ENCODE data around the gene RPS27.

The RPS27 gene

GRCh38 chr1:153968972-153969371 is 21.6 kb upstream of the RPS27 start:
- H3K27ac ChIP-seq (replicated peaks; ENCODE audit: low read length) = no peak overlapping the region
- no CpG with 5 or more reads among the region's 2 CpGs for WGBS, 2 donors (ENCODE audit: extremely low coverage in 2 of 2, insufficient read length in 2 of 2, insufficient replicate concordance in 1 of 2)
- peaks cover 5 to 38% of the 10 kb centered on the region in 2 donors for H3K36me3 ChIP-seq (replicated peaks in 1 of 2; ENCODE audit: control insufficient read depth in 2 of 2, insufficient read depth in 2 of 2, low read length in 2 of 2)
- peak overlapping the region in 1 of 2 donors; percentile 54 for H3K4me3 ChIP-seq (ENCODE audit: low read length in 2 of 2)
- H2AFZ ChIP-seq (ENCODE audit: low read length) = no peak overlapping the region
- H3K18ac ChIP-seq (ENCODE audit: low read length) = no peak overlapping the region
- H2BK5ac ChIP-seq (ENCODE audit: low read length) = no peak overlapping the region
- H3K4me2 ChIP-seq (ENCODE audit: insufficient read depth, low read length, poor library complexity, severe bottlenecking) = no peak overlapping the region
- H2BK12ac ChIP-seq (ENCODE audit: low read length) = no peak overlapping the region
- no peak overlapping the region for H3K4ac ChIP-seq (ENCODE audit: low read length)
- no peak overlapping the region for H3K14ac ChIP-seq (ENCODE audit: low read length)
- no peak overlapping the region for H3K9ac ChIP-seq (ENCODE audit: low read depth, low read length, poor library complexity)
- H4K91ac ChIP-seq (ENCODE audit: low read depth, low read length, poor library complexity) = no peak overlapping the region
- DNase-seq (ENCODE audit: low spot score) = no peak
- H4K8ac ChIP-seq (ENCODE audit: low read depth, low read length) = no peak overlapping the region
- no peaks in the 10 kb centered on the region for H3K79me1 ChIP-seq (ENCODE audit: low read depth, low read length)
- H2BK120ac ChIP-seq (ENCODE audit: low read depth, low read length) = no peak overlapping the region
- no peak overlapping the region for H3K23ac ChIP-seq (ENCODE audit: low read depth, low read length, poor library complexity)
- H3K4me1 ChIP-seq (ENCODE audit: control insufficient read depth in 2 of 2, insufficient read depth in 1 of 2, low read depth in 1 of 2, low read length in 2 of 2) = peaks cover 6 to 12% of the 10 kb centered on the region in 2 donors
- no peaks in the 10 kb centered on the region for H3K9me3 ChIP-seq (replicated peaks in 1 of 2; ENCODE audit: control insufficient read depth in 2 of 2, insufficient read depth in 1 of 2, low read depth in 1 of 2, low read length in 2 of 2)
- no peak overlapping the region for H2AK5ac ChIP-seq (ENCODE audit: low read depth, low read length)
- H2BK15ac ChIP-seq (ENCODE audit: low read length) = no peak overlapping the region
- H3K27me3 ChIP-seq (ENCODE audit: control insufficient read depth in 3 of 3, insufficient read depth in 3 of 3, low read depth in 1 of 3, low read length in 3 of 3) = no peaks in the 10 kb centered on the region

DNA sequence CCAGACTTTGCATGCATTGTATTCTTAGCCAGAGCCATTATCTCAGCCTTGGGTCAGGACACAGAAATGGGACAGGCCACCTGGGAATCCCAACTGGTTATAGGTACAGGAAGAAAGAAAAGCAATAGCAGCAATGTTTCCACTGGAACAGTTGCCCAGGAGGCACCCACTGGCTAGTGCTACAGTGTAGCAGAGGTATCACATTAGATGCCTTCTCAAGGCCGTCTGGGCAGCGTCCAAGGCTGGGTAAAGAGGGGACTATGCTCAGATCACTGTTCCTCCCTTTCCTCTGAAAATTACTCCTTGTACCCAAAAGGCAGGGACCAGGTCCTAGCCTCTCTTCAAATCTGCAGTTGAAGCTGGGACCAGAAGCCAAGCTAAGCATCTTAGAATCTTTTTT is 20.2 kb upstream of the RPS27 start:
- Histone ChIP-seq H3K4me2 (ENCODE audit: insufficient read depth, low read length, poor library complexity, severe bottlenecking) (no peak overlapping the region), H4K91ac (ENCODE audit: low read depth, low read length, poor library complexity) (no peak overlapping the region), H2BK5ac (ENCODE audit: low read length) (no peak overlapping the region), H2BK15ac (ENCODE audit: low read length) (no peak overlapping the region), H3K27me3 (ENCODE audit: control insufficient read depth in 3 of 3, insufficient read depth in 3 of 3, low read depth in 1 of 3, low read length in 3 of 3) (no peaks in the 10 kb centered on the region), H4K8ac (ENCODE audit: low read depth, low read length) (no peak overlapping the region), H3K9ac (ENCODE audit: low read depth, low read length, poor library complexity) (no peak overlapping the region), H2BK12ac (ENCODE audit: low read length) (no peak overlapping the region), H3K18ac (ENCODE audit: low read length) (no peak overlapping the region), H3K27ac (replicated peaks; ENCODE audit: low read length) (no peak overlapping the region), H3K79me1 (ENCODE audit: low read depth, low read length) (no peaks in the 10 kb centered on the region), H2AFZ (ENCODE audit: low read length) (no peak overlapping the region), H3K14ac (ENCODE audit: low read length) (no peak overlapping the region), H3K9me3 (replicated peaks in 1 of 2; ENCODE audit: control insufficient read depth in 2 of 2, insufficient read depth in 1 of 2, low read depth in 1 of 2, low read length in 2 of 2) (no peaks in the 10 kb centered on the region), H2BK120ac (ENCODE audit: low read depth, low read length) (no peak overlapping the region), H2AK5ac (ENCODE audit: low read depth, low read length) (no peak overlapping the region), H3K4me3 (ENCODE audit: low read length in 2 of 2) (no peak overlapping the region), H3K23ac (ENCODE audit: low read depth, low read length, poor library complexity) (no peak overlapping the region), H3K4me1 (ENCODE audit: control insufficient read depth in 2 of 2, insufficient read depth in 1 of 2, low read depth in 1 of 2, low read length in 2 of 2) (peaks cover 6 to 12% of the 10 kb centered on the region in 2 donors), H3K36me3 (replicated peaks in 1 of 2; ENCODE audit: control insufficient read depth in 2 of 2, insufficient read depth in 2 of 2, low read length in 2 of 2) (peaks cover 12 to 49% of the 10 kb centered on the region in 2 donors), H3K4ac (ENCODE audit: low read length) (no peak overlapping the region)
- no CpG with 5 or more reads among the region's 2 CpGs for WGBS, 2 donors (ENCODE audit: extremely low coverage in 2 of 2, insufficient read length in 2 of 2, insufficient replicate concordance in 1 of 2)
- DNase-seq (ENCODE audit: low spot score) = no peak

DNA sequence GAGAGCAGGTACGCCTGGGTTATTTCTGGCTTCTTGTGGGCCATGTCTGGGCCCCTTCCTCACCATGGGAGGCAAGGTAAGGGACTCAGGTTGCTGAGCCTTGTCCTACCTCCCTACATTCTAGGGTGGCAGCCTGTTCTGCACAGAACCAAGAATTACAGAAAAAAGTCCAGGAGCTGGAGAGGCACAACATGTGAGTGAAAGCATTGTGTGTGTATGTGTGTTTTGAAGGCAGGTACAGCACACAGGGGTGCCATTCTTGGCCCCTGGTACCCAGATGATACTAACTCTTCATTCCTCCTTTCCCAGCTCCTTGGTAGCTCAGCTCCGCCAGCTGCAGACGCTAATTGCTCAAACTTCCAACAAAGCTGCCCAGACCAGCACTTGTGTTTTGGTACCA is 17.5 kb upstream of the RPS27 start:
- H2BK15ac ChIP-seq (ENCODE audit: low read length) = no peak overlapping the region
- H3K14ac ChIP-seq (ENCODE audit: low read length) = no peak overlapping the region
- no peak overlapping the region for H4K91ac ChIP-seq (ENCODE audit: low read depth, low read length, poor library complexity)
- no peak overlapping the region for H4K8ac ChIP-seq (ENCODE audit: low read depth, low read length)
- no CpG with 5 or more reads among the region's 3 CpGs for WGBS, 2 donors (ENCODE audit: extremely low coverage in 2 of 2, insufficient read length in 2 of 2, insufficient replicate concordance in 1 of 2)
- no peak overlapping the region for H3K23ac ChIP-seq (ENCODE audit: low read depth, low read length, poor library complexity)
- H3K4me2 ChIP-seq (ENCODE audit: insufficient read depth, low read length, poor library complexity, severe bottlenecking) = no peak overlapping the region
- no peak overlapping the region for H2BK120ac ChIP-seq (ENCODE audit: low read depth, low read length)
- H2AK5ac ChIP-seq (ENCODE audit: low read depth, low read length) = no peak overlapping the region
- no peak overlapping the region for H3K4me3 ChIP-seq (ENCODE audit: low read length in 2 of 2)
- H3K9me3 ChIP-seq (replicated peaks in 1 of 2; ENCODE audit: control insufficient read depth in 2 of 2, insufficient read depth in 1 of 2, low read depth in 1 of 2, low read length in 2 of 2) = no peaks in the 10 kb centered on the region
- no peak overlapping the region for H3K4ac ChIP-seq (ENCODE audit: low read length)
- no peak for DNase-seq (ENCODE audit: low spot score)
- no peaks in the 10 kb centered on the region for H3K27me3 ChIP-seq (ENCODE audit: control insufficient read depth in 3 of 3, insufficient read depth in 3 of 3, low read depth in 1 of 3, low read length in 3 of 3)
- H3K27ac ChIP-seq (replicated peaks; ENCODE audit: low read length) = no peak overlapping the region
- peaks cover 3% of the 10 kb centered on the region for H3K79me1 ChIP-seq (ENCODE audit: low read depth, low read length)
- H2BK12ac ChIP-seq (ENCODE audit: low read length) = no peak overlapping the region
- H3K9ac ChIP-seq (ENCODE audit: low read depth, low read length, poor library complexity) = no peak overlapping the region
- H3K36me3 ChIP-seq (replicated peaks in 1 of 2; ENCODE audit: control insufficient read depth in 2 of 2, insufficient read depth in 2 of 2, low read length in 2 of 2) = peaks cover 16 to 55% of the 10 kb centered on the region in 2 donors
- no peak overlapping the region for H2AFZ ChIP-seq (ENCODE audit: low read length)
- H2BK5ac ChIP-seq (ENCODE audit: low read length) = no peak overlapping the region
- H3K18ac ChIP-seq (ENCODE audit: low read length) = no peak overlapping the region
- peaks cover 6 to 19% of the 10 kb centered on the region in 2 donors for H3K4me1 ChIP-seq (ENCODE audit: control insufficient read depth in 2 of 2, insufficient read depth in 1 of 2, low read depth in 1 of 2, low read length in 2 of 2)

DNA sequence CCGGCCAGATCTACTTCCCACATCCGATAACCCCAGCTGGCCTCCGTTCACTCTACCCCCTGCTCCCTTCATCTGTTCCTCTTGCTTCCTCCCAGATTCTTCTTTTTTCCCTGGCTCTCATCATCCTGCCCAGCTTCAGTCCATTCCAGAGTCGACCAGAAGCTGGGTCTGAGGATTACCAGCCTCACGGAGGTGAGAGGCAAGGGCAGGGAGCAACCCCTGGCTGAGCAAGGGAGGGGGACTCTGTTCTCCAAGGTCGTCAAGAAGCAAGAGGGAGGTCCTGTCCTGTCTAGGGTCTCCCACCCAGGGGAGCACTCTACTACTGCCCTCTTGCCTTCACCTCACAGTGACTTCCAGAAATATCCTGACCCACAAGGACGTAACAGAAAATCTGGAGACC is 17.0 kb upstream of the RPS27 start:
- H3K14ac ChIP-seq (ENCODE audit: low read length) = no peak overlapping the region
- 100% methylated on average over 2 of the region's 7 CpGs; no CpG with 5 or more reads in 1 of the 2 donors for WGBS, 2 donors (ENCODE audit: extremely low coverage in 2 of 2, insufficient read length in 2 of 2, insufficient replicate concordance in 1 of 2)
- no peak overlapping the region for H3K18ac ChIP-seq (ENCODE audit: low read length)

More for the DNA sequence above, 17.0 kb upstream of the RPS27 start:
- no peak overlapping the region for H2BK12ac ChIP-seq (ENCODE audit: low read length)
- peaks cover 3% of the 10 kb centered on the region for H3K79me1 ChIP-seq (ENCODE audit: low read depth, low read length)
- no peaks in the 10 kb centered on the region for H3K27me3 ChIP-seq (ENCODE audit: control insufficient read depth in 3 of 3, insufficient read depth in 3 of 3, low read depth in 1 of 3, low read length in 3 of 3)
- no peak overlapping the region for H3K4ac ChIP-seq (ENCODE audit: low read length)
- H3K27ac ChIP-seq (replicated peaks; ENCODE audit: low read length) = no peak overlapping the region
- no peak overlapping the region for H2BK15ac ChIP-seq (ENCODE audit: low read length)
- H2BK5ac ChIP-seq (ENCODE audit: low read length) = no peak overlapping the region
- DNase-seq (ENCODE audit: low spot score) = no peak
- no peaks in the 10 kb centered on the region for H3K9me3 ChIP-seq (replicated peaks in 1 of 2; ENCODE audit: control insufficient read depth in 2 of 2, insufficient read depth in 1 of 2, low read depth in 1 of 2, low read length in 2 of 2)
- no peak overlapping the region for H3K23ac ChIP-seq (ENCODE audit: low read depth, low read length, poor library complexity)
- no peak overlapping the region for H3K9ac ChIP-seq (ENCODE audit: low read depth, low read length, poor library complexity)
- H3K36me3 ChIP-seq (replicated peaks in 1 of 2; ENCODE audit: control insufficient read depth in 2 of 2, insufficient read depth in 2 of 2, low read length in 2 of 2) = peaks cover 16 to 55% of the 10 kb centered on the region in 2 donors
- H2BK120ac ChIP-seq (ENCODE audit: low read depth, low read length) = no peak overlapping the region
- no peak overlapping the region for H2AFZ ChIP-seq (ENCODE audit: low read length)
- no peak overlapping the region for H4K91ac ChIP-seq (ENCODE audit: low read depth, low read length, poor library complexity)
- H2AK5ac ChIP-seq (ENCODE audit: low read depth, low read length) = no peak overlapping the region
- H3K4me2 ChIP-seq (ENCODE audit: insufficient read depth, low read length, poor library complexity, severe bottlenecking) = no peak overlapping the region
- no peak overlapping the region for H4K8ac ChIP-seq (ENCODE audit: low read depth, low read length)
- H3K4me3 ChIP-seq (ENCODE audit: low read length in 2 of 2) = no peak overlapping the region
- peaks cover 3 to 14% of the 10 kb centered on the region in 2 donors for H3K4me1 ChIP-seq (ENCODE audit: control insufficient read depth in 2 of 2, insufficient read depth in 1 of 2, low read depth in 1 of 2, low read length in 2 of 2)
